GM23338 (cell line): ENCODE results near the gene TBC1D32. TPM values are rescaled to one million over a fixed set of nuclear protein-coding genes. Genes with fewer than 3 reads are reported as not detected.
"Not testable (repeated sequence)": the region's sequence is repeated elsewhere in the genome, so short reads cannot be mapped to it uniquely, and the experiment has no call there.

ENCODE experiments used
- ATAC-seq: fragments of 200-7000 bp; cut with Tn5 transposase; 3 replicates; pipeline ENCODE4 v1.9.1; 2020
- DNase-seq: peaks from one replicate; pipeline ENCODE4 v3.0.0-alpha.2; 2015; ENCODE audit warnings: low spot score
- H2AFZ ChIP-seq: fragments of 200-600 bp; sonication (generic); 2 replicates; pipeline ENCODE4 v1.8.0; 2016; ENCODE audit warnings: antibody characterized with exemption, mild to moderate bottlenecking, moderate library complexity
- H3F3A ChIP-seq: fragments of 200-600 bp; sonication (generic); replicated peaks from 2 replicates; pipeline ENCODE4 v1.8.0; 2017; ENCODE audit warnings: antibody characterized with exemption, mixed run types, low read depth
- H3K27ac ChIP-seq: fragments of 200-600 bp; sonication (generic); 2 replicates; pipeline ENCODE4 v1.6.1; 2016; ENCODE audit warnings: low read depth
- H3K27me3 ChIP-seq: fragments of 200-600 bp; sonication (generic); 2 replicates; pipeline ENCODE4 v1.8.0; 2016; ENCODE audit warnings: mild to moderate bottlenecking, mixed run types, moderate library complexity; ENCODE audit not compliant: insufficient read depth
- H3K36me3 ChIP-seq: fragments of 200-600 bp; sonication (generic); 2 replicates; pipeline ENCODE4 v1.8.0; 2016; ENCODE audit warnings: mild to moderate bottlenecking; ENCODE audit not compliant: insufficient read depth
- H3K4me1 ChIP-seq: fragments of 200-600 bp; sonication (generic); 2 replicates; pipeline ENCODE4 v1.8.0; 2016; ENCODE audit warnings: mild to moderate bottlenecking, moderate library complexity; ENCODE audit not compliant: insufficient read depth
- H3K4me2 ChIP-seq: fragments of 200-600 bp; sonication (generic); 2 replicates; pipeline ENCODE4 v1.7.1; 2017; ENCODE audit warnings: mixed run types
- H3K4me3 ChIP-seq: fragments of 200-600 bp; sonication (generic); 2 replicates; pipeline ENCODE4 v1.6.1; 2016; ENCODE audit warnings: mixed run types
- H3K79me2 ChIP-seq: fragments of 200-600 bp; sonication (generic); replicated peaks from 2 replicates; pipeline ENCODE4 v1.8.0; 2017; ENCODE audit warnings: mild to moderate bottlenecking; ENCODE audit not compliant: insufficient read depth
- H3K9me2 ChIP-seq: fragments of 200-600 bp; sonication (generic); 2 replicates; pipeline ENCODE4 v1.8.0; 2017; ENCODE audit not compliant: insufficient read depth
- H4K20me1 ChIP-seq: fragments of 200-600 bp; sonication (generic); replicated peaks from 2 replicates; pipeline ENCODE4 v1.8.0; 2017; ENCODE audit warnings: mild to moderate bottlenecking; ENCODE audit not compliant: insufficient read depth
- H3K27ac Mint-ChIP-seq: 2 replicates; pipeline ENCODE4 v1.8.0; 2020; ENCODE audit warnings: inconsistent platforms, mild to moderate bottlenecking, moderate library complexity, mixed read lengths
- H3K27me3 Mint-ChIP-seq: 3 replicates; pipeline ENCODE4 v1.8.0; 2022; ENCODE audit warnings: low read depth, mild to moderate bottlenecking, moderate library complexity, mixed read lengths, inconsistent platforms; ENCODE audit not compliant: insufficient read depth, poor library complexity
- H3K36me3 Mint-ChIP-seq: 3 replicates; pipeline ENCODE4 v1.8.0; 2021; ENCODE audit warnings: low read depth, mild to moderate bottlenecking, inconsistent platforms, moderate library complexity, mixed read lengths
- H3K4me1 Mint-ChIP-seq: 3 replicates; pipeline ENCODE4 v1.8.0; 2020; ENCODE audit warnings: mild to moderate bottlenecking, inconsistent platforms, mixed read lengths
- H3K4me3 Mint-ChIP-seq: 3 replicates; pipeline ENCODE4 v1.8.0; 2021; ENCODE audit warnings: moderate library complexity, mild to moderate bottlenecking, inconsistent platforms, mixed read lengths
- H3K9me3 Mint-ChIP-seq: 3 replicates; pipeline ENCODE4 v1.8.0; 2020; ENCODE audit warnings: moderate library complexity, mild to moderate bottlenecking, inconsistent platforms, mixed read lengths
- CREB1 ChIP-seq: fragments of 250-450 bp; sonication (Bioruptor Pico); IDR thresholded peaks from 2 replicates; pipeline ENCODE4 v1.5.0; 2020; ENCODE audit warnings: low read depth, mild to moderate bottlenecking, moderate library complexity
- CTCF ChIP-seq, 2 experiments: fragments of 200-600 bp in 1 of 2; sonication (generic) in 1 of 2; conservative IDR thresholded peaks; 2 replicates each; pipeline versions ENCODE4 v1.5.1 to v1.6.1; 2016 to 2017; ENCODE audit warnings: antibody characterized with exemption in 2 of 2, low read depth in 2 of 2, mild to moderate bottlenecking in 2 of 2, moderate library complexity in 1 of 2
- ETS1 ChIP-seq: IDR thresholded peaks from 2 replicates; pipeline ENCODE4 v1.6.1; 2016; ENCODE audit warnings: antibody characterized with exemption
- NANOG ChIP-seq: IDR thresholded peaks from 2 replicates; pipeline ENCODE4 v1.6.1; 2016; ENCODE audit warnings: antibody characterized with exemption, borderline replicate concordance
- STAT1 ChIP-seq: IDR thresholded peaks from one replicate; pipeline ENCODE4 v1.6.1; 2016; ENCODE audit warnings: antibody characterized with exemption; ENCODE audit not compliant: unreplicated experiment
- ZNF114 ChIP-seq: fragments of 250-450 bp; sonication (Bioruptor Pico); IDR thresholded peaks from 2 replicates; pipeline ENCODE4 v1.5.0; 2020; ENCODE audit warnings: mild to moderate bottlenecking, moderate library complexity
- ZNF462 ChIP-seq: fragments of 250-450 bp; sonication (Bioruptor Pico); IDR thresholded peaks from 2 replicates; pipeline ENCODE4 v1.5.0; 2020; ENCODE audit warnings: mild to moderate bottlenecking, moderate library complexity
- polyA plus RNA-seq: library from polyadenylated mRNA; unstranded; fragments of >200 nt; fragmentation: Nextera tagmentation; extraction: Ambion mirVana; gene quantifications from 2 replicates; pipeline ENCODE4 v1.2.1, GENCODE V29; 2016
- total RNA-seq: library from RNA; depleted of rRNA; stranded (reverse); fragments of >200 nt; shearing (Covaris generic); gene quantifications from 2 replicates; pipeline ENCODE4 v1.2.3, GENCODE V29; 2014

Gene TBC1D32
- total and polyA plus RNA-seq, 2 experiments from 2014 or later, result 8.9 to 10.4 TPM

GRCh38 chr6:121374219-121374618, 39.9 kb upstream of the TBC1D32 start:
- not testable (repeated sequence) for H3K4me3 ChIP-seq, DNase-seq, H3K27me3 ChIP-seq, H3K79me2 ChIP-seq, H3K4me2 ChIP-seq, H3F3A ChIP-seq, ATAC-seq, H3K9me2 ChIP-seq, H3K27me3 Mint-ChIP-seq, H3K27ac Mint-ChIP-seq, H4K20me1 ChIP-seq, H3K4me3 Mint-ChIP-seq, H3K27ac ChIP-seq, H2AFZ ChIP-seq, H3K9me3 Mint-ChIP-seq, H3K36me3 ChIP-seq, H3K4me1 ChIP-seq
- H3K36me3 Mint-ChIP-seq, result peaks cover 12% of the 10 kb centered on the region; the same call in 2 of the 3 replicates
- H3K4me1 Mint-ChIP-seq, result peaks cover 13% of the 10 kb centered on the region

GRCh38 chr6:121365536-121366521, 31.5 kb upstream of the TBC1D32 start:
- DNase-seq (no peak), ATAC-seq (no peak)
- Histone ChIP-seq H3K9me2 (no peaks in the 10 kb centered on the region; the same call in 1 of the 2 replicates), H2AFZ (peak overlapping the region; percentile 93), H3K36me3 (no peaks in the 10 kb centered on the region), H4K20me1 (no peaks in the 10 kb centered on the region), H3K4me3 (no peak overlapping the region), H3K4me1 (no peaks in the 10 kb centered on the region), H3K27me3 (no peaks in the 10 kb centered on the region), H3F3A (no peaks in the 10 kb centered on the region), H3K79me2 (no peaks in the 10 kb centered on the region), H3K27ac (no peak overlapping the region), H3K4me2 (no peak overlapping the region)
- H3K27ac Mint-ChIP-seq, result no peak overlapping the region
- H3K4me1 Mint-ChIP-seq, result peaks cover 8% of the 10 kb centered on the region; the same call in 2 of the 3 replicates
- H3K36me3 Mint-ChIP-seq, result no peaks in the 10 kb centered on the region
- peaks cover 6% of the 10 kb centered on the region for H3K27me3 Mint-ChIP-seq
- H3K4me3 Mint-ChIP-seq, result no peak overlapping the region
- no peaks in the 10 kb centered on the region; the same call in 2 of the 3 replicates for H3K9me3 Mint-ChIP-seq
- TF ChIP-seq ZNF462 (CRISPR knock-in tag) (no peak), ZNF114 (CRISPR knock-in tag) (no peak), ETS1 (no peak), NANOG (no peak), STAT1 (no peak), CTCF (conservative IDR thresholded peaks at IDR 0.05; ENCODE audit: low read depth in 2 of 2) (no peak), CREB1 (CRISPR knock-in tag) (no peak)
